GM19025 (cell line): ENCODE measurements around the gene PDZD8.

ENCODE experiments used
- ATAC-seq: cut with Tn5 transposase; IDR thresholded peaks from one replicate; pipeline ENCODE4 v1.9.1; 2021; ENCODE audit warnings: mild to moderate bottlenecking, low read depth, moderate library complexity; ENCODE audit not compliant: unreplicated experiment

PDZD8 gene

DNA sequence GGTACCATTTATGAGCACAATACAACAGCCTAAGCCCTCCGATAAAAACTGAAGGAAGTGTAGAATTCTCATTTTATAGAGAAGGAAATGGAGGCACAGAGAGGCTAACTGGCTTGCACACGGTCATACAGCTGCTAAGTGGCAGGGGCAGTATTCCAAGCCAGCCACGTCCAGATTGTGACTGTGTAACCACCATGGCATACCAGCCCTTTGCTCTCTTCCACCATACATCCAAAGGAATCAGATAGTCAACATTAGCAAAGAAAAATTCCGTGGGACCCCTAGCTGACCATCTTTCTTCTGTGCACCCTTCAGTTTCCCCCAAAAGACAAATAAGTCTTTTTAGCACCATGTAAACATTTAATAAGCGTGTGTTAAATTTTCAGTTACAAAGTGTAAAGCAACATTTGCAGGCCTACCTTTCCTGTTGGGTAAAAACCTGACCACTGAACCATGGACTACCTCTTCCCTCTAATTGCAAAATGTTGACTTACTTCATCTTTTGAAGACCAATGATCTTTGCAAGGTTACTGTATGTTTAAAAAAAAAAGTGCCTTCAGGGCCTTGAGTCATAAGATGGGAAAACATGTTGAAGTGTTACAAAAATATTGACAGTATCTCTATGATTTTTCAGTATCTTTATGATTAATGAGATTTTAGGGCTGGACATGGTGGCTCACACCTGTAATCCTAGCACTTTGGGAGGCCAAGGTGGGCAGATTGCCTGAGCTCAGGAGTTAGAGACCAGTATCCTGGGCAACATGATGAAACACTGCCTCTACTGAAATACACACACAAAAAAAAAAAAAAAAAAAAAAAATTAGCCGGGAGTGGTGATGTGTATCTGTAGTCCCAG, 24.3 kb upstream of the PDZD8 start:
- ATAC-seq, result no peak

- ATAC-seq, result no peak
These were observed 22.8 kb upstream of the PDZD8 start for GRCh38 chr10:117398029-117398428.

DNA sequence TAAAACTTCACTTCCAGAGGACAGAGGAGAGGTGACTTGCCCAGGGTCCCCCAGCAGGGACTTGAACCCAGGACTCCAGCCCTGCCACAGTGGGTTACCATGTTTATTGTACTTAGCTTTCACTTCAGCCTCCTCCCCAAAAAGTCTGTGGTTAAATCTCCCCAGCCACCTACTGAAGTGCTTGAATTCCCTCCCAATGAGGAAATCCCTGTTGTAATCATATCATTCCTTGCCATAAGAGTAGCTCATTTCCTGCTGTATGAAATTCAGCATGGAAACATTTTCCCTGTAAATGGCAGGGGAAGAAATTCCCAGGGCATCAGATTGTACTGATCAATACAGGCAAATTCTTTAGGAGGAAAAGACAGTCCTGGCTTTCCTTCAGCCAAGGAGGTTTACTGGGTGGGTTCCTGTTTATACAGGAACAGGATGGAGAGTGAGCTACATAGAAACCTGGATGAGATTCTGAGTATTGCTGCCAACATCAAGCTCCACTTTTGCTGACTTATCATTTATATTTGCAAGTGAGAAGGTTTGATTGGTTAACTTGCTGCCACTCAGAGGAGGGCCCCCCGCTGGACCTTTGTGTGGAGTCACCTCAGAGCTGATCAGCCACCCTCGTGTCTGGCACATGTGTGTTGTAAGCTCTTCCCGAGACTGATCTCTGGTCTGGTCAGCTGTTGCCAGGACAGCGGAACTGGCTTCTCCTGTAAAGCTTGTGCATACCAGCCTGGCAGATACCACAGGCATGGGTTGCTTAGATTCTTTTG, 16.4 kb upstream of the PDZD8 start:
- no peak for ATAC-seq

GRCh38 chr10:117390420-117390819, 15.2 kb upstream of the PDZD8 start:
- ATAC-seq, result no peak

DNA sequence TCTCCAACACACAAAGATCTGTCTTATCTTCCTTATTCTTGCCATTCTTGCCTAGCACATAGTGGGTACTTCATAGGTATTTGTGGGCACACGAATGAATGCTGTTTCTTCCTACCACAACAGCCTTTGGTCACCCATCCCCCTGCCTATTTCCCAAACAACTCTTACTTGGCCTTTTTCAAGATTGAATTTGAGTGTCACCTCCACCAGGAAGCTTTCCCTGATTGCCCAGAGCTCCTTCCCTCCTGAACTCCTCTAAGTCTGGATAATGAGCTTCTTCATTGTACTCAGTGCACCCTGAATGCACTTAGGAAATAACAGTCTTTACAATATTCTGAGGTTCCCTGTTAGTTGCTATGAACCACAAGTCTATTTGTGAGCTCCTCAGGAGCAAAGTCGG, 11.6 kb upstream of the PDZD8 start:
- no peak for ATAC-seq

- ATAC-seq, result no peak
These were observed 7.6 kb upstream of the PDZD8 start for GRCh38 chr10:117382861-117383260.

- peak; percentile 41 for ATAC-seq
These were observed 507 bp downstream of the PDZD8 start for GRCh38 chr10:117374506-117375359.

GRCh38 chr10:117373823-117374505, 1.3 kb downstream of the PDZD8 start:
- no peak for ATAC-seq

DNA sequence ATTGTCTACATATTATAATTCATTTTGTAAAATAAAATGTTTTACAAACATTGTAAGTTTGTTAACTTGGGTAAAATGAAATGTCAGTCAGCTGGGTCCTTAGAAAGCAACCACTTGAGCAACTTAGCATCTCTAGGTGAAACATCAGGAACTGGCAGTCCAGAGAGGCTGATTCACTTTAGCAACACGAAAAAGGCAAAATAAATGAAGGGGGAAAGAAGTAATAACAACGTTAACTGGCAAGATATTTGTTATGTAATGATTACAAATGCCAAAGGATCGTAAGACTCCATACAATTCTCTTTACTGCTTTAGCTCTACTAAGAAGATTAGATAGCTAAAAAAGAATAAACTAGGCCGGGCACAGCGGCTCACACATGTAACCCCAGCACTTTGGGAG, 5.0 kb downstream of the PDZD8 start:
- ATAC-seq, result no peak

DNA sequence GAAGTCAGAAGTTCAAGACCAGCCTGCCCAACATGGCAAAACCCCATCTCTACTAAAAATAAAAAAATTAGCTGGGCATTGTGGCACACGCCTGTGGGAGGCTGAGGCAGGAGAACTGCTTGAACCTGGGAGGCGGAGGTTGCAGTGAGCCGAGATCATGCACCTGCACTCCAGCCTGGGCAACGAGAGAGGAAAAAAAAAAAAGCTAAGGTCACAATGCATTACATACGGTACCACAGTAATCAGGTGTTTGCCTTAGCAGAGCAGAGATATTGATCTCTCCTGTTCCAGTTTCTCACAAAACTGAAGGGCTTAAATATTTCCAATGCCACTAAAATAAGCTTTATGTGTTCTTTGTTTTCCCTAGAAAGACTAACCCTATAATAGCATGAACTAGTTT, 7.5 kb downstream of the PDZD8 start:
- no peak for ATAC-seq

GRCh38 chr10:117366741-117367140, 8.5 kb downstream of the PDZD8 start:
- no peak for ATAC-seq

GRCh38 chr10:117365612-117366011, 9.6 kb downstream of the PDZD8 start:
- no peak for ATAC-seq

DNA sequence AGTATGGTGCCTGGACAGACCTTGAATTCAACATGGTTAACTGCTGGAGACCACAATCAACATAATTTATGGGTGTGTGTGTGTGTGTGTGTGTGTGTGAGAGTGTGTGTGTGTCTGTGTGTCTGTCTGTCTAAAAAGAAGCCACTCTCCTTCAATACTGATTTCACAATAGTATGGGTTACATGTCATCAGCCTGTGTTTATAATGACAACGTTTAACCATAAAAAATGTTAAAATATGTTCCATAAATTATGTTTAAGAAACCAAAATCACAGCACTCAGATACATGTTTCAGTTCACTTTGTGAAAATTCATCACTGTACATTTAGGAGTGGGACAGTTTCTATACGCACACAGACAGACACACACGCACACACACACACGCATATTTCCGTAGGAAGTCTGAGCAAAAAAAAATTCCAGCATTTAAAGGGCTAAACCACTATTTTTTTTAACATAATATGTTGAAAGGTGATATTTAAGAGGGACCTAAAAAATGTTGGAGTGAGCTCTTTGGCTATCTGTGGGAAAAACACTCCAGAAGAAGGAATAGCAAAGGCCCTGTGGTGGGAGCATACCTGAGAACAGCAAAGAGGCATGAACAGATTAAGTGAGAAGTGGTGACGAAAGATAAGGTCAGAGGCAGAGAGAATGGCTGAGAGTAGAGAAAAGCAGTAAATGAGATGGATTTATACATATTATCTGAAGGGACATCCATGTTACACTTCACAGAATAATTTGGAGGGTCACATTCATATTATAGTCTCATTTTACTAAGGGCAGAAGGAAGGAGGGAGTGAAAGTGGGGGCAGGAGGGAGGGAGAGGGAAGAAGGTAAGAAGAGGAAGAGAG, 10.9 kb downstream of the PDZD8 start:
- ATAC-seq, result no peak

DNA sequence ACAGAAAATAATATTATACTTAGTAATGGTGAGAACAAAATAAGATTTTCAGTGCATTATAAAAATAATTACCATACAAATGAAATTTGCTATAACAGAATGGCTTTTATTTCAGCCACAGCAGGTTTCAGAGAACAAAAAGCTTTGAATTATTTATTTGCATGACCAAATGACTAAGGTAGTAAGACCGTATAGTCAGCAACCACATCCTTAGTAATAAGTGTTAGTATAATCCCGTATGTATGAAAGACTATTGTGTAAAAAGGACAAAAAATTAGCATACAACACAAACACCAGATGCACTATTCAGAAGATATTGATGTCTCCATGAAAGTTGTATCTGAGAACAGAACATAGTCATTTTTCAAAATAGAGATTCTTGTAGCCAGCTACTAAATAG, 12.2 kb downstream of the PDZD8 start:
- ATAC-seq, result no peak

- ATAC-seq, result no peak
These were observed 12.9 kb downstream of the PDZD8 start for GRCh38 chr10:117362313-117362712.

- ATAC-seq, result peak; percentile 83
These were observed 14.1 kb downstream of the PDZD8 start for GRCh38 chr10:117360994-117361667.

GRCh38 chr10:117360016-117360415, 15.2 kb downstream of the PDZD8 start:
- ATAC-seq, result no peak

DNA sequence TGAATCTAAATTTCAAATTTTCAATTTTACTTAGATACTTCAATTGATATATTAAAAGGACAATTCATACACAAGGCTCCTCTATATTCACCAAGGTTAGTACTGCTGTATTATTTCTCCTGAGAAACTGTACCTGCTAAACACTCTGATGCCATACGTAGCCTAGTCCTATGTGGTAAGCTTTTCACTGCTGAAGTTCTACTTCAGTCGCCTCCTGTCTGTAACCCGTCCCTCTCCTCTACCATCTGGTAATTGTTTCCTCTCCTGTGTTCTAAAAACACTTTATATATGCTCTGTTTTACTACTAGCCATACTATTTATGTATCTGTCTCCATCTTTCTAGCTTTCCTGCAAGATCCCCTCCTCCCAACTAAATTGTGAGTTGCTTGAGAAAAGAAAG, 20.2 kb downstream of the PDZD8 start:
- no peak for ATAC-seq

DNA sequence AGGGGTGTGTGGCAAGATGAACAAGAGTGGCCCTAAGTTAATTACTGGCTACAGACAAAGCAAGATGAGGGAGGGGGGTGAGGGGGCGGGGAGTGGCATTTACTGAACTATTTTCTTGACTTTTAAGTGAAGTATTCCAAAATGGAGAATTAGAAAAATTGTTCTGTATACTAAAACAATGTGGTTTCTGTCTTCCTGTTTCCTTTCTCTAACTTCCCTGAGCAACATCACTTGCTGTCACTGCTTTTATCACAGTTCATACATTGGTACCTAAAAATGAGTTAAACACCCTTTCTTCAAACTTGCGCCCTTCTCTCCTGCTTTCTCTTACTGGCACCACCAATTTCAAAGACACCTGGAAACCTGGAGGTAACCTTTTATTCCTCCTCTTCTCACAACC, 21.6 kb downstream of the PDZD8 start:
- no peak for ATAC-seq
